Stimulated activated CD8-positive, alpha-beta memory T cell treated with anti-CD3 and anti-CD28 coated beads, Interleukin-2, amount 100 ng/mL, for 48 hours (primary cell): ENCODE measurements around the gene CDKAL1.

Experiments used
- DNase-seq, 2 donors: peaks; one replicate each; pipeline ENCODE4 v3.0.0-alpha.2; 2020; ENCODE audit warnings: low read depth in 2 of 2

The CDKAL1 gene

DNA sequence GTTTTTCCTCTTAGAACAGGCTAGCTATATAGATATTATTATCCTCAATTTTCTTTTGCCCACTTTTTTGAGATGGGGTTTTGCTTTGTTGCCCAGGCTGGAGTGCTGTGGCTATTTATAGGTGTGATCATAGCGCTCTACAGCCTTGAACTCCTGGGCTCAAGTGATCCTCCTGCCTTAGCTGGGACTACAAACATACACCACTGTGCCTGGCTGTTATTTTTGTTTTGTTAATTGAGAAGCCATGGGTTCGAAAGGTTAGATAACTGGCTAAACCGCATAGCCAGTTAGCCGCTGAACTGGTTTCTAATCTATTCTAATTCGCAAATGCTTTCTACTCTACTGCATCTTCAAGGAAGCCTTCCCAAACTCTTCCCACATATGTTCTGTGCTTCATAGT, 425.8 kb downstream of the CDKAL1 start:
- no peak for DNase-seq

DNA sequence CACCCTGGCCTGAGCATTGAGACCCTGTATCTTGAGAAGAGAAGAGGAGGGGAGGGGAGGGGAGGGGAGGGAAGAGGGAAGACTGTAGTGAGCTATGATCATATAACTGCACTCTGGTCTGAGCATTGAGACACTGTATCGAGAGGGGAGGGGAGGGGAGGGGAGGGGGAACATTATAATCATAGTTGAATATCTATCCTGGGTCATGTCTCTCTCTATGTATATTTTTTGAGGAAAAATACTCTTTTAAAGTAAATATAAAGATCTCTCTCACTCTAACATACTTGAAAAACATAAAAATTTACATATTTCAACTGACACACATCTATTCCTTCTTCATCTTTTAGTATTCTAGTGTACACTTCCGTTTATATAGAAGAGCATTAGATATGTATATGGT, 431.0 kb downstream of the CDKAL1 start:
- DNase-seq, result no peak

DNA sequence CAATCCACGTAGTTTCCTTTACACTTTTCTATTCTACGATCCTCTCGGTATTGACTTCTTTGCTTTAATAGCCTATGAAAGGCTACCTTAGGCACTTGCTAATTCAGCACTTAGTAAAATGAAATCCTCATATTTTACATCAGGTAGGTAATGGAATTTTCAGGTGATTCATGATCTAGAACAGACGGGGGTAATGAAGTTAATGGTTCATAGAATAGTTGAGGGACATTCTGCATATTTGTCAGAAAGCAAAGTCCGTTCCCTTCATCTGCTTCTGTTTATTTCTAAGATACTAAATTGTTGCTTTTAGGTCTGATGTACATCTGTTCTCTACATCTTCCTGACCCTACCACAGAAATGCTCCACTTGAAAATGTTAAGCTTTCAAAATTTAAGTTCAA, 431.7 kb downstream of the CDKAL1 start:
- no peak for DNase-seq

DNA sequence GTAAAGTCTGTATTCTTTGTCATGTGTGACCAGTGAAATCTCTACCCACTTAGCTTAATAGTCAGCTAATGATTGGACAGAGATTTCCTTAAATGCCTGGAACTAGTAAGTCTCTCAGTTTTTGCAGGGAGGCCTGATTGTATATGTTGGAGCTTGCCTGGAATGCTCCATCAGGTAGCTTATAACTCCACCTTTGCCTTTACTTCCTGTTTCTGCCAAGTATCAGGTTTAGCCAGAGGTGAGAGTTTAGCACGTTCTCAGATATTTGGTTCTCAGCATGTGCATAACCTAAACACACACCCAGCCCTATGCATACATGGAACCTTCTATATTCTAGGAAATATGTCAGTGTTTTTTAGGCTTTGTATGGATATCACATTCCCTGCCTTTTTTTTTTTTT, 435.3 kb downstream of the CDKAL1 start:
- DNase-seq, result no peak

GRCh38 chr6:20976391-20976918, 442.2 kb downstream of the CDKAL1 start:
- DNase-seq, result no peak

- DNase-seq, result no peak
Observed at GRCh38 chr6:20978151-20978614, 443.9 kb downstream of the CDKAL1 start.

DNA sequence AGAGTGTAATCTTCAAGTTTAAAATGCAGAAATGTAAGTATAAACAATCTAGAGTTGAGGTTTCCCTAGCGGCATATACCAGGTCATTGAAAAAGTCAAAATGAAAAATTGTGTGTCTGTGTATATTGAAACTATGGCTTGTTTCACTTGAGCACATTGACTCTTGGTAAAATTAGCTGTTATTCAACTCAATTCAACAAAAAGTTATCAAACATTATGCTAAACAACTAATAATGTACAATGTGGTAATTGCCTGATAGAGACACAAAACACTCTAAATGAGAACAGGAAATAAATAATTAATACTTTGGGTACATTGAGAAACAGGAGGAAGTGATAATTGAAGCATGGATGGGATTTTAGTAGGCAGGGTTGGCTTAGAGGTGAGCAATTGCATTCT, 444.8 kb downstream of the CDKAL1 start:
- no peak for DNase-seq

GRCh38 chr6:20983961-20984360, 449.7 kb downstream of the CDKAL1 start:
- DNase-seq, result no peak

DNA sequence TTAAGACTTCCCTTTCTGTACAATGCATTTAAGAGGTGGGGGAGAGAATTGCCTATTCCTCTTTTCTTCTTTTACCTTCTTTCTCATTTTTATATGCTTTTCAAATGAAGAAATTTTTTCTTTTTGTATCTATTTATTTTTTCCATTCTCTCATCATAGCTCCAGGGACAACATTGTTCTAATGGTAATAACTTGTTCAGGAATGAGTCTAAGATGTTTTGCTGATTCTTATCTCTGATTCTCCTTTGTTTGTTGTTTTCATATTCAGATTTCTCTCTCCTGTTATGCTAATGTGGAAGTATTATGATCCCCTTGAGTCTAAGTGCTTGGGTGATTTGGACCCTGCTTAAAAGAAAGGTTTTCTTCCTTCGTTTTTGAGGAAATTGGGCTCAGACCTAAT, 451.6 kb downstream of the CDKAL1 start:
- DNase-seq, result no peak

GRCh38 chr6:20991910-20992309, 457.7 kb downstream of the CDKAL1 start:
- no peak for DNase-seq

- DNase-seq, result no peak
Observed at GRCh38 chr6:20996099-20996498, 461.8 kb downstream of the CDKAL1 start.

GRCh38 chr6:20997143-20997769, 463.0 kb downstream of the CDKAL1 start:
- DNase-seq, result no peak

- no peak for DNase-seq
Observed at GRCh38 chr6:20997770-20998147, 463.5 kb downstream of the CDKAL1 start.

GRCh38 chr6:20998748-20999448, 464.6 kb downstream of the CDKAL1 start:
- no peak for DNase-seq

DNA sequence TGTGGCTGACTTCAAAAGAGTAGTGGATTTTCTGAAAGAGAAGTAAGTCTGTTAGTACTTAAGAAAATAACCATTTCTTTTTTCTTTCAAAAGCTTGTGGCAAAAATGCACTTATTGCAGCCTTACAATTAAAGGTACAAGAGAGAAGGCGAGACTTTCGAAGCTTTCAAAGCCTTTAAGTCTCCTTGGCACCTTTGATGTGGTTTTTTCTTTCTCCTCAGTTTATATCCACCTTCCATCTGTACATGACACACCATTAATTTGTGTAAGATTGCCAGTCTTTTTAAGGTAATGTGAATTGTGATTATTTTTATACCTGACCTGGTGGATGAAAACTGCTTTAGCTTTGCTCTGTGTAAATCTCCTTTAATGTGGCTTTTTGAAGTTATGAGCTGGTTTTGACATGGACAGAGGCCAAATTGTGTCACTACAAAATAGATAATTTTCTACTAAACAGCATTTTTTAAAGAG, 466.1 kb downstream of the CDKAL1 start:
- no peak for DNase-seq

GRCh38 chr6:21001736-21002135, 467.5 kb downstream of the CDKAL1 start:
- DNase-seq, result no peak

- DNase-seq, result no peak
Observed at GRCh38 chr6:21003780-21004541, 469.7 kb downstream of the CDKAL1 start.

DNA sequence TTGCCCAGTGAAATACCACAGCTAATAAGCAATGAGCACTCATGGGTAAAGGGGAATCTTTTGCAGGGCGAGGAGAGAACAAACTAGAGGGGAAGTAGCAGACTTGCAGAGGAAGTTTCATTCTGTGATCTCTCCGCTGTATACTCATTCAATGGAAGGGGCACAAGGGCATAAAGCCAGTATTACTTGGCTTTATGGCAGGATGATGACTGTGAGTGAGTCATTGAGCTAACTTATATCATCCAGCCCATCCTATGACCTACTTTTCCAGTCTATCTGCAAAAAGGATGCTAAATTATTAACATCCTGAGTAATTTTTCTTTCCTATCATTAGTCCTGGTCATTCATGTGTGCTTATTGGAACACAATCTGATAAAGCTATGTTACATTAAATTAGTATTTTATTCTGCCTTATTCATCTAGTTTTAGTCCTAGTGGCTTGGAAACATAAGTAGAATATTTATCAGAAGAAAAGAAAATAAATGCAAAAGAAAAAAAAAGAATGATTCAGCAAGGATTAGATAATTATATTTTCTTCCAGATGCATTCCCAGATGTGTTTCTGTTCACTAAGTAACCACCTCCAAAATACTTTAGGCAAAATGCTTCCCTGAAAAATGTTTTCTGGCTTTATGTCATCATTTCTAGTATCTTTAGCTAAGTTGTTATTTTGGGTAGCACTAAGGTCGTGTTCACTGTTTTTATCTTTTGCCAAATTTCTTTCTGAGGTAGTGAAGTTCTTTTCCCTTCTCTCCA, 471.7 kb downstream of the CDKAL1 start:
- no peak for DNase-seq

- DNase-seq, result no peak
Observed at GRCh38 chr6:21019614-21020013, 485.4 kb downstream of the CDKAL1 start.

DNA sequence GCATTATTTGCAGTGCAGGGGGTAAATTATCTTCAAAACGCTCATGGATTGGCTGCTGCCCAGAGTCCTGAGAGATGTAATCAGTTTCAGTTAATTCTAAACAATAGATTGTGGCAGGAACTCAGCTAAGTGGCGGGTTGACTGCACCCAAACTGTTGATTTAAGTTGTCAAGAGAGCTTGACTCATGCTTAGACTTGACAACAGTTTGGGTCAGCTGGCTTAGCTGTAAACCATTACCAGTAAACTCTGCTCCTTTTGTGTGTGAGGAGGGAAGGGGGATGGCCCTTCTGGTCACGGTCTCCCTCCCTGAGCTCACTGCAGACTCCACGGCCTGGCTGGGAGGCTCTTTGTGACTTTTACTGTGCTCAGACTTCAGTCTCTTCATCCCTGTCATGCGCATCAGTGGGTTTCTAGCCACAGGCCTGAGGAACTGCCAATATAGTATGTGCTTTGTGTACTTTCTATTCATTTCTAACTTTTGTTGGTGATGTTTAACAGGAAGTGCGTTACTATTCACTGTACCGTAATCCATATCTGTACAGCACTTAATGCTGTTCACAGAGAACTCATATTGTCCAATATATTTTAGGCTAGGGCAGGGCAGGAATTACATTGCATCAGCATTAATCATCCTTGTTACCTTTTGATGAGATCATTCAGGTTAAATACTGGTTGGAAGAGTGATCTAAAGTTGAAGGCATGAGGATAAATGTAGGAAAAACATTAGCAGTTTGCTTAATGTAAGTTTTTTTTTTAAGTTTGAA, 488.3 kb downstream of the CDKAL1 start:
- DNase-seq, result no peak

DNA sequence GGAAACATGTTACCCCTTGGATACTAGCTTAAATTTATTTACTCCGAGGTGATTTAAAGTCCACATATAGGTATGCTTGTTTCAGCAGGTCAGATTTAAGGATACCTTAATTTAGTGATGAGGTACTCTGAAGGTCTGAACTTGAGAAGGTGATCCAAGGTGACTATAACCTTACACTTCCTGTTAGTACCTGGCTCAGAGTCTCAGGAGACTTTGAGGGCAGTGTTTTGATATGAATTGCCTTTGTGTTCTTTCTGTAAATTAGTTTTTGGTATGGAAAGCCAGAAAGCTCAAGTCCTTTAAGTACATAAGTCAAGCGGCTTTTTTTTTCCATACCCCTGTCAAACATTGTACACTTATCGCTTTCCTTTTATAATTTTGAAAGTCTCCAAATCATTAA, 489.0 kb downstream of the CDKAL1 start:
- DNase-seq, result no peak
